Measurements from ENCODE around the gene PARVA. TPM values are rescaled to one million over a fixed set of nuclear protein-coding genes. Genes with fewer than 3 reads are reported as not detected.

PARVA gene
- total and polyA plus RNA-seq, 9 of the 15 experiments (the other 6 are each of a cell fraction or from before 2014, with no cell fraction given), result 0.11 TPM; not detected in 8

GRCh38 chr11:12415342-12415966, 38.1 kb downstream of the PARVA start (continued):
- no peak for TF ChIP-seq MGA (IDR thresholded peaks at IDR 0.05)
- TF ChIP-seq HMGXB4 (CRISPR knock-in tag; IDR thresholded peaks at IDR 0.05), result no peak
- TF ChIP-seq SMARCE1 (IDR thresholded peaks at IDR 0.05), result no peak
- no peak for TF ChIP-seq JUND (IDR thresholded peaks at IDR 0.05; ENCODE audit: borderline replicate concordance, low read depth, low read length)
- TF ChIP-seq JUND (tag; IDR thresholded peaks at IDR 0.05; ENCODE audit: borderline replicate concordance, low read depth, low read length), result no peak

All from K562 (cell line).